GM19238 (cell line): ENCODE measurements around the gene CACNA2D1.

Source experiments
- DNase-seq: peaks from one replicate; pipeline ENCODE4 v3.0.0; 2011; ENCODE audit warnings: low spot score; ENCODE audit not compliant: insufficient read length

CACNA2D1 gene

DNA sequence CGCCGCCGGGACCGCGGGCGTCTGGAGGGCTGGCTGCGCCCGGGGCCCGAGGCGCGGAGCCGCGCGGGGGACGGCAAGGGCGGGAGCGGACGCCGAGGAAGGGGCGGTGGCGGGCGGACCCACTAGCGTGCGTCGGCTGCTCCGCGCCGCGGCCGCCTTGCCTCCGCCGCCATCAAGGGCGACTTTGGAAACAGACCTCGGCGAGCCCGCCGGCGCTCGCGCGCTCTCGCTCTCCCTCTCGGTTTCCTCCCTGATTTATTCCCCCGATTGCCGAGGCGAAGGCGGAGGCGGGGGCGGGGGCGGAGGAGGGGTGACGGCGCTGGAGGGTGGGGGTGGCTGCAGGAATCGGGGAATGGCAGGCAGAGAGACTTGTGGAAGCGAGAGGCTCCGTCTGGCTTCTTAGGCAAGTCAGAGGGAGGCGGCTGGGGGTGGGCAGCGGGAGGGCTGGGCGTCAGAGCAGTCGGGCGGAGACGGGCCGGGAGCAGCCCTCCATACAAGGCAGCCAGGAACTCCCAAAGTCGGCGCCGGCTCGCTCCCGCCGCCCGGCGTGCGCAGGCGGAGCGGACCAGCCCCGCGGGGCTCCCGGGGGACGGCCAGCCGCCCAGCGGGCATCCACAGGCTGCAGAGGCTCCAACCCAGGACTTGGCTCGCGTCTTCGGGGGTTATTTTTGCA, at the start of gene CACNA2D1:
CACNA2D1 (minus strand) TSS at position 231 of the 673 bp plus-strand sequence.
- no peak for DNase-seq

DNA sequence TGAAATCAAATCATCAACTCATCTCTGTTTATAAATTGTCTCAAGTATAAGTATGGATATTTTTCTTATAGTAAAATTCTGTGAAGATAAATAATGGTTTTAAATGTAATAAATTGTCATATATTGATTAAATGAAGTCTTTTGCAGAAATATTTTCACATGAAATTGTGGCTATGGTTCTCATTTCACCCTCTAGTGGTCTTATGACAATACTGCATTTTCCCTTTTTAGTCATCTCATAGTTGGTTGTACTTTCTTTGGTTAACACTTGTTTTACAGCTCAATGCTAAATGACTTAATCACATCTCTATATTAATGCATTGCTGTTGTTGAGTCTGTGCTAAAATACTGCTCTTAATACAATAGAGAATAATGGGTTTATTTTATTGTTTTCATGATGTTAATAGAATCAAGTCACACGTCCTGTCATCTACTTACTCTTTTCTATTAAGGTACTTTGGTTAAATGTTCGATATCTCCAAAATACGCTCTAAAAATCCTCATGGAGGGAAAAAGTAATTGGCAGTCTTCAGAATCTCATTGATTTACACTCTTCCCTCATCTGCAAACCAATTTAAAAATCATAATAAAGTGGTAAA, 38.0 kb upstream of the CACNA2D1 start:
- DNase-seq, result no peak

DNA sequence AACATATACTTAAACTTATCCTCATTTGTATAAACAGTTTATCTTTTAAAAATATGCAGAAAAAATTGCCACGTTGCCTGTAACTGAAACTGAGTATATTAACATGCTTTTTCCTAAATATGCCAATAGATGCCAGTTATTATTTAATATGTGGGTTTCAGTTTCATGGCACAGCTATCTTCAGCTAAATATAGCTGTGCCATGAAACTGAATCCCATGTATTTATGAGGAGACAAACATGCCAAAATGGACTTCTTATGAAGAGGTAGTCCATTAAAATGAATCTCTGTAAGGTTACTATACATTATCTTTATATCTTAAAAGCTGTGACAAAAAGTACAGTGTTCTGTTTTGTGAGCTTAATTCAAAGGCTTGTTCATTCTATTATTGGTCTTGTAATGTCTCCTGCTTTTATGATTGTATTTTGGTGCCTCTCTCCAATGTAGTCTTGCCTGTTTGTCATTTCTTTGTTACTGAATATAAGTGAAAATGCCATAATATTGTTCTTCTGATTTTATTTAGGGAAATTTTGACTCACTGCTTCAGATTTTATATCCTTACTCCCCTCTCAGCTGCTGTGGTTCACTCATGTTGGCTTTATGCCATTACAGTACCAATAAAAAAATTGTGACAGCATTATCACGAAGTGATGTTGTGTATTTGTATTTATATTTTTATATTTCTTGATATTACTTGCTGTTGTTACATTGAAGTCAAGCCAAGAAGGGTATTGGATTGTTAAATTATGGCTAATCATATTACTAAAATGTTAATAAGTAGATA, 34.3 kb upstream of the CACNA2D1 start:
- no peak for DNase-seq

- no peak for DNase-seq
Measured at GRCh38 chr7:82472966-82473365, 29.4 kb upstream of the CACNA2D1 start.

DNA sequence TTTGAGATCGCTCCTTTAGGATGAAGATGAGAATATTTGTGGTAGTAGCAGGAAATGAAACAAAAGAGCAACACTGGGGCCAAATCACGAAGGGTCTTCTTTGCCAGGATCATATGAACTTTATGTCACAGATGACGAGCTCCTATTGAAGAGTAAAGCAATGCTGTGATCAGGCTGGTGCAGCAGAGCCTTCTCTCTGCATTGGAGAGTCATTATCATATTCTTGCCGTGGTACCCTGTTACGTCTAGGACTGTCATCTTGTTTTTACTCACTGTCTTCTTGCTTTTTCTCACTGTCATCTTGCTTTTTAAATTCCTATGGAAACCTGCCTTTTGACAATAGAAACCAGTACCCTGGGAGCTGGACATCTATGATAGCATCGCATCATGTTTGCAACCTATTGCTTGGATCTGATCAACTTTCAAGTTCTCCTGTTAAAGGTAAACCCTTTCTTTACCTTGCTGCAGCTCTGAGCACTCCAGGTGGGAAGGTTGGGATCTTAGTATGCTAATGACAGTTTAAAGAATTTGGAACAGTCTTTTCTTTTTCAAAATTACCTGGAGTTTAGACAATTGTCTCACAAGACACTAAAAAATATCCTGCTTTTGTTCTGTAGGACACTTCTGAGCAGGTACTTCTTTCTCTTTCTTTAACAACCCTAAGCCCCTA, 27.9 kb upstream of the CACNA2D1 start:
- no peak for DNase-seq

DNA sequence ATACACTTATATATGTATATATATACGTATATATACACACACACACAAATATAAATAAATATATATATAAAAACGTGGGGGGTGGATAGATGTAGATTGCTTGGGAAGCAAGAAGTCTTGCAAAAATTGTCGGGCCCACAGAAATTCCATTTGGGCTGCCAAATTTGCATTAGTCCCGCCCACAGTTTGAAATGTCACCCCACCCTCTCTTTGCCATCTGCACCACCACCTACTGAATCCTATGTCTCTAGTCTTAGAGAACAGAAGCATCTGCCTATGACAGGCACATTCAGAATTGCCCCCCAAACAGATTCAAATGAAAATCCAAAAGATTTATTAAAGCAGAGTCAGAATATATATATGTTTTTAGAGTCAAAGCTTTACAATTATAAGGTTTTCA, 25.6 kb upstream of the CACNA2D1 start:
- no peak for DNase-seq

GRCh38 chr7:82468435-82468834, 24.9 kb upstream of the CACNA2D1 start:
- DNase-seq, result no peak

GRCh38 chr7:82467020-82467419, 23.4 kb upstream of the CACNA2D1 start:
- DNase-seq, result no peak

GRCh38 chr7:82464372-82464771, 20.8 kb upstream of the CACNA2D1 start:
- no peak for DNase-seq

DNA sequence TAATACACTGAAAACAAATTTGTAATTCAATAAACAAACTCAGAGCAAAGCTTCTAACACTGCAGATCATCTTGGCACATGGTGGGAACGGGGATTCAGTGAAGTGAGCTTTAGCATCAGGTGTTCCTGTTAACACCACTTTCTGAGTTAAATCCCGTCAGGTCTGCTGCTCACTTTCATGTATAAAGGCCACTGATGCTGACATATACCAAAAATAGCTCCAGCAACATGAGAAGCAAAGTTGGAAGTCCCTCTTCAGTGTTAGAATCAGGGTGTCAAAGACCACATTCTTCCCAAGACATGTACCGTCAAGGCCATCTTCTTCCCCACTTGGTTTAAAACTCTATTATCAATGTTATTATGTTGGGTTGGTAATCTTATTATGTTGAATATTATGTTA, 11.7 kb upstream of the CACNA2D1 start:
- no peak for DNase-seq

DNA sequence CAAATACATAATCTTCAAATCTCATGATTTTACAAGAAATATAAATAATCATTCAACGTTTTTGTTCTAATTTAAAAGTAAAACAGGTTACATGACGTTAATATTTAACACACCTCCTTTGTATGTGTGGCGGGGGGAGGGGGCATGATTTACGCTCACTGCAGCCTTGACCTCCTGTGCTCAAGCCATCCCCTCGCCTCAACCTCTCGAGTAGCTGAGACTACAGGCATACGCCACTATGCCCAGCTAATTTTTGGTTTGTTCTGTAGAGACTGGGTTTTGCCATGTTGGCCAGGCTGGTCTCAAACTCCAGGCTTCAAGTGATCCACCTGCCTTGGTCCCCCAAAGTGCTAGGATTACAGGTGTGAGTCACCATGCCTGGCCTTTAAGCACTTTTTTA, 7.2 kb upstream of the CACNA2D1 start:
- no peak for DNase-seq

- DNase-seq, result no peak
Measured at GRCh38 chr7:82449910-82450309, 6.3 kb upstream of the CACNA2D1 start.

DNA sequence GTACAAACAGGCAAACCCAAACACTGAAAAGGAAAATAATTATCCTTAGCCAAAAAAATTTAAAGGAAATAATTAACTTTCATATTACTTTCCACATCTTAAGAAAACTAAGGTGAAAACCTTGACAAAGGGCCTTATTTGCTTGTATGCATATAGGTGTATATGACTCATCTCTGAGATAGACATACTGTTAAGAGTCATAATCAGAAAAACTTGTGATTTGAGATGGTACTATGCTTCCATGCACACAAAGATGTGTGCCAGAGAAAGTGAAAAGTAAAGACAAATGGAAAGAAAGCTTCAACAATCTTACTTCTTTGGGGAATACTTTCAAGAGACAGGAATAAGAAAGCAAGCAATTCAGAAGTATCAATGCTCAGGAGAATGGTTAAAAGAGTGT, 3.3 kb upstream of the CACNA2D1 start:
- no peak for DNase-seq

GRCh38 chr7:82445271-82445670, 1.7 kb upstream of the CACNA2D1 start:
- DNase-seq, result no peak

- DNase-seq, result no peak
Measured at GRCh38 chr7:82444220-82444909, 788 bp upstream of the CACNA2D1 start.

DNA sequence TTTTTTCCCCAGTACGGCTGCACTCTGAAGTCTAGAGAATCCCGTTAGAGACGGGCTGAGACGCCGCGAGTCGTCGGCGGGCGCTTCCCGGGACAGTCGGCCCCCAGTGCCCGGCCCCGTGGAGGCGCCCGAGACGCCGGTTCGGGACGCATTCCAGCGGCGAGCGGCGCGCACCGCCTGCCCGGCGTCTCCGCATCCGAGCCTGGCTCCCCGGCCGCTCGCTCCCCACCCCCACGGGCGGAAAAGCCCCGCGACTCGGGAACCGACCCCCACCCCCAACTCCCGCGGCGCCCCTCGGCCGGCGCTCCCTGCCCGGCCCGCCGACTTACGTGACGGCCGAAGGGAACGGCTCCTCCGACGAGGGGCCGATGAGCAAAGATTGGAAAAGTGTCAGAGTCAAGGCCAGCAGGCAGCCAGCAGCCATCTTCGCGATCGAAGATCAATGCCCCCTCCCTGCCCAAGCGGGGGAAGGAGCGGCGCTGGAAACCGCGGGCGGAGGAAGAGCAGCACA, 486 bp downstream of the CACNA2D1 start:
- DNase-seq, result no peak

- no peak for DNase-seq
Measured at GRCh38 chr7:82442492-82443035, 1.0 kb downstream of the CACNA2D1 start.

GRCh38 chr7:82441669-82442478, 1.7 kb downstream of the CACNA2D1 start:
- DNase-seq, result no peak

DNA sequence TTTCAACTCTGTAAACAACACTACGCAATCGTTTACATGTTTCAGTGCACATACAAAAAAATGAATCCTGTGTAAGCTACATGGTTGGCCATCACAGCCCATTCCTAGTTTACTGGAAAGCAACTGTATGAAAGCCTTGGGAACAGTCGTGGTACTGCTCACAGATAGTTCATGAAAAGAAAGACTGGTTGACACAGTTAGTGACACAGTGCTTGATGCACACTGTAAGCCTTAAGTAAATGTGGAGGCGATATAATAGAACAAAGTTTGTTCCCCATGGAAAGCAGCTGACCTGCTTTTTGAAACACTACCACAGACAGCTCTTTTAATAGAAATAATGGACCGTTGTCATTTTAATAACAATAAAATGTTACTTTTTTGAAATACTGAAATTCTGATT, 5.1 kb downstream of the CACNA2D1 start:
- DNase-seq, result no peak

GRCh38 chr7:82435769-82436168, 7.8 kb downstream of the CACNA2D1 start:
- DNase-seq, result no peak
